GM19043 (cell line): ENCODE data around the gene MARK2.

Source experiments
- ATAC-seq: cut with Tn5 transposase; IDR thresholded peaks from one replicate; pipeline ENCODE4 v1.9.1; 2021; ENCODE audit warnings: low read depth; ENCODE audit not compliant: unreplicated experiment

Gene MARK2

GRCh38 chr11:63952570-63952969, 113.7 kb downstream of the MARK2 start:
- ATAC-seq = no peak

DNA sequence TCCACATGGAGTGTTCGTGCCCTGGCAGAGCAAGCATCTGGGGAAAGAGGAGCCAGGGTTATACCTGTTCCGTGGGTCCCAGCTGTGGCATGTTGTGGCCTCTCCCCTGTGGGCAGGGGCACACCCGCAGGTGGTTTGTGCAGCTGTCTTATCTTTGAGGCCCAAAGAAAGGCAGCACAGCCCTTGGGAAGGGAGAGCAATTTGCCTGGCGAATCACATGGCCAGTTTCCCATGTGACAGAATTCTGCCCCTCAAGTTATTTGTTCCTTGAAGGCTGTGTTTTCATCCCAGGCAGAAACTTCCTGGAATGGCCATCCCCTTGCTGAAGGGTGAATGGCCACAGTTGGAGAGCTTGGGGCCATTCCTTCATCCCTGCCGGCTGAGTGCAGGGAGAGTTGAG, 119.1 kb downstream of the MARK2 start:
- no peak for ATAC-seq
